Measurements from ENCODE around the gene SMCR8. TPM values are rescaled to one million over a fixed set of nuclear protein-coding genes. Genes with fewer than 3 reads are reported as not detected.

SMCR8 gene
- total and polyA plus RNA-seq, 2 donors (not counting 3 experiments of a cell fraction or from before 2014, with no cell fraction given) = 9.5 to 17.6 TPM

DNA sequence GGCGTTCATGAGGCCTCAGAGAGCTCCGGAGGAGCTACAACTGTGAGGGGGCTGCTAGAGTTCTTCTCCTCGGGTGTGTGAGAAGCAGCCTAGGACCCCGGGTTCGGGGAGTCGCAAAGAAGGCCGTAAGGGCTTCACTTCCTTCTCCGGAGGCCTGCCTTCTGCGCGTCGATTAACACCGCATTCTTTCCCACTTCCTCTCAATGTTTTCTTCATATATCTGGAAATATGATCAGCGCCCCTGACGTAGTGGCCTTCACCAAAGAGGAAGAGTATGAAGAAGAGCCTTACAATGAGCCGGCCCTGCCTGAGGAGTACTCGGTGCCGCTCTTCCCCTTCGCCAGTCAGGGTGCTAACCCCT lies 449 bp downstream of the SMCR8 start:
- Histone ChIP-seq H3K27me3 (ENCODE audit: control insufficient read depth in 2 of 2, insufficient read depth in 2 of 2, low read length in 2 of 2) (no peaks in the 10 kb centered on the region), H2AFZ (ENCODE audit: low read depth, low read length) (peak overlapping the region; percentile 50), H3K9me3 (replicated peaks; ENCODE audit: control insufficient read depth, insufficient read depth, low read length) (no peaks in the 10 kb centered on the region), H3K4me1 (ENCODE audit: control insufficient read depth, extremely low read depth, insufficient read depth, low read length) (peaks cover 26% of the 10 kb centered on the region), H3K79me2 (ENCODE audit: control insufficient read depth, insufficient read depth, low read length) (peaks cover 79% of the 10 kb centered on the region), H4K20me1 (replicated peaks; ENCODE audit: control insufficient read depth, extremely low read depth, insufficient read depth, low read length) (no peaks in the 10 kb centered on the region), H3K36me3 (ENCODE audit: control insufficient read depth in 2 of 2, extremely low read depth in 1 of 2, insufficient read depth in 2 of 2, low read length in 2 of 2) (peaks cover 0 to 9% of the 10 kb centered on the region in 2 experiments), H3K9me1 (replicated peaks; ENCODE audit: control insufficient read depth, extremely low read depth, insufficient read depth, low read length) (no peaks in the 10 kb centered on the region), H3K4me2 (ENCODE audit: insufficient read depth, low read length) (peak overlapping the region; percentile 86), H3K4me3 (replicated peaks in 1 of 3; ENCODE audit: insufficient read depth in 1 of 3, low read depth in 1 of 3, low read length in 3 of 3) (peak overlapping the region; percentile 26 to 80 (median 72)), H3K9ac (replicated peaks; ENCODE audit: extremely low read depth, insufficient read depth, low read length) (peak overlapping the region; percentile 95), H3K27ac (ENCODE audit: insufficient read depth, low read depth, low read length) (peak overlapping the region; percentile 83)
- no peak for TF ChIP-seq FOS (IDR thresholded peaks at IDR 0.05; ENCODE audit: borderline replicate concordance, insufficient read depth, low read length)
- no peak for TF ChIP-seq GATA2 (IDR thresholded peaks at IDR 0.05; ENCODE audit: insufficient read depth, insufficient read length, low read depth, low read length)
- TF ChIP-seq JUN (IDR thresholded peaks at IDR 0.05; ENCODE audit: borderline replicate concordance, insufficient read depth, insufficient read length, low read depth) = no peak
- TF ChIP-seq EZH2 (IDR thresholded peaks at IDR 0.05; ENCODE audit: borderline replicate concordance, low read depth, low read length, severe bottlenecking) = no peak
- TSS peak; percentile 55 for BruUV-seq (replicated peaks)
- FAIRE-seq (peak; percentile 18), DNase-seq (ENCODE audit: low read depth, low spot score) (no peak)
- dilution Hi-C loops (cut with MboI; ENCODE audit: extremely low pct_ligation_motif_present, low sequenced_read_pairs) = no loop called here
- CTCF ChIA-PET = no interaction called here
- POLR2A ChIA-PET = no interaction called here
- intact Hi-C loops (cut with micrococcal nuclease) = loop anchor here (1.0 to 2.0 kb wide), 4 partner anchors 14 to 91 kb away; partner anchors contain the start of genes LLGL1 and MIEF2

DNA sequence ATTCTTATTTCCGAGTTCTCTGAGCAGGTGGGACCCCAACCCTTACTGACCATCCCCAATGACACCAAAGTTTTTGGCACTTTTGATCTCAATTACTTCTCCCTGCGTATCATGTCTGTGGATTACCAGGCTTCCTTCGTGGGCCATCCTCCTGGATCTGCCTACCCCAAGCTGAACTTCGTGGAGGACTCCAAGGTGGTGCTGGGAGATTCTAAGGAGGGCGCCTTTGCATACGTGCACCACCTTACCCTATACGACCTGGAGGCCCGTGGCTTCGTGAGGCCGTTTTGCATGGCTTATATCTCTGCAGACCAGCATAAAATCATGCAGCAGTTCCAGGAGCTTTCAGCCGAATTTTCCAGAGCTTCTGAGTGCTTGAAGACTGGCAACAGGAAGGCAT lies 868 bp downstream of the SMCR8 start:
- CTCF ChIA-PET = no interaction called here
- BruUV-seq (replicated peaks) = no TSS peak
- Histone ChIP-seq H3K79me2 (ENCODE audit: control insufficient read depth, insufficient read depth, low read length) (peaks cover 79% of the 10 kb centered on the region), H3K27me3 (ENCODE audit: control insufficient read depth in 2 of 2, insufficient read depth in 2 of 2, low read length in 2 of 2) (no peaks in the 10 kb centered on the region), H3K4me3 (replicated peaks in 1 of 3; ENCODE audit: insufficient read depth in 1 of 3, low read depth in 1 of 3, low read length in 3 of 3) (peak overlapping the region; percentile 26 to 80 (median 72)), H2AFZ (ENCODE audit: low read depth, low read length) (no peak overlapping the region), H4K20me1 (replicated peaks; ENCODE audit: control insufficient read depth, extremely low read depth, insufficient read depth, low read length) (no peaks in the 10 kb centered on the region), H3K9me1 (replicated peaks; ENCODE audit: control insufficient read depth, extremely low read depth, insufficient read depth, low read length) (no peaks in the 10 kb centered on the region), H3K36me3 (ENCODE audit: control insufficient read depth in 2 of 2, extremely low read depth in 1 of 2, insufficient read depth in 2 of 2, low read length in 2 of 2) (peaks cover 0 to 11% of the 10 kb centered on the region in 2 experiments), H3K4me2 (ENCODE audit: insufficient read depth, low read length) (peak overlapping the region; percentile 86), H3K9me3 (replicated peaks; ENCODE audit: control insufficient read depth, insufficient read depth, low read length) (no peaks in the 10 kb centered on the region), H3K9ac (replicated peaks; ENCODE audit: extremely low read depth, insufficient read depth, low read length) (peak overlapping the region; percentile 95), H3K27ac (ENCODE audit: insufficient read depth, low read depth, low read length) (peak overlapping the region; percentile 83), H3K4me1 (ENCODE audit: control insufficient read depth, extremely low read depth, insufficient read depth, low read length) (peaks cover 26% of the 10 kb centered on the region)
- POLR2A ChIA-PET = no interaction called here
- TF ChIP-seq EZH2 (IDR thresholded peaks at IDR 0.05; ENCODE audit: borderline replicate concordance, low read depth, low read length, severe bottlenecking) (no peak), POLR2A (IDR thresholded peaks at IDR 0.05; ENCODE audit: low read depth, low read length) (no peak), GATA2 (IDR thresholded peaks at IDR 0.05; ENCODE audit: insufficient read depth, insufficient read length, low read depth, low read length) (no peak), FOS (IDR thresholded peaks at IDR 0.05; ENCODE audit: borderline replicate concordance, insufficient read depth, low read length) (no peak), POLR2AphosphoS5 (IDR thresholded peaks at IDR 0.05; ENCODE audit: insufficient read depth, low read depth, low read length) (no peak), JUN (IDR thresholded peaks at IDR 0.05; ENCODE audit: borderline replicate concordance, insufficient read depth, insufficient read length, low read depth) (no peak), MYC (IDR thresholded peaks at IDR 0.05; ENCODE audit: low read depth, low read length) (no peak)
- TF ChIP-seq, protein P1, sequence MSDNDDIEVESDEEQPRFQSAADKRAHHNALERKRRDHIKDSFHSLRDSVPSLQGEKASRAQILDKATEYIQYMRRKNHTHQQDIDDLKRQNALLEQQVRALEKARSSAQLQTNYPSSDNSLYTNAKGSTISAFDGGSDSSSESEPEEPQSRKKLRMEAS (IDR thresholded peaks at IDR 0.05; ENCODE audit: insufficient read depth, insufficient read length) = no peak
- TF ChIP-seq, protein P2, sequence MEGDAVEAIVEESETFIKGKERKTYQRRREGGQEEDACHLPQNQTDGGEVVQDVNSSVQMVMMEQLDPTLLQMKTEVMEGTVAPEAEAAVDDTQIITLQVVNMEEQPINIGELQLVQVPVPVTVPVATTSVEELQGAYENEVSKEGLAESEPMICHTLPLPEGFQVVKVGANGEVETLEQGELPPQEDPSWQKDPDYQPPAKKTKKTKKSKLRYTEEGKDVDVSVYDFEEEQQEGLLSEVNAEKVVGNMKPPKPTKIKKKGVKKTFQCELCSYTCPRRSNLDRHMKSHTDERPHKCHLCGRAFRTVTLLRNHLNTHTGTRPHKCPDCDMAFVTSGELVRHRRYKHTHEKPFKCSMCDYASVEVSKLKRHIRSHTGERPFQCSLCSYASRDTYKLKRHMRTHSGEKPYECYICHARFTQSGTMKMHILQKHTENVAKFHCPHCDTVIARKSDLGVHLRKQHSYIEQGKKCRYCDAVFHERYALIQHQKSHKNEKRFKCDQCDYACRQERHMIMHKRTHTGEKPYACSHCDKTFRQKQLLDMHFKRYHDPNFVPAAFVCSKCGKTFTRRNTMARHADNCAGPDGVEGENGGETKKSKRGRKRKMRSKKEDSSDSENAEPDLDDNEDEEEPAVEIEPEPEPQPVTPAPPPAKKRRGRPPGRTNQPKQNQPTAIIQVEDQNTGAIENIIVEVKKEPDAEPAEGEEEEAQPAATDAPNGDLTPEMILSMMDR (IDR thresholded peaks at IDR 0.05; ENCODE audit: extremely low read depth in 1 of 2, insufficient read depth in 1 of 2, low read depth in 1 of 2, low read length in 2 of 2) = no peak
- no peak for FAIRE-seq
- dilution Hi-C loops (cut with MboI; ENCODE audit: extremely low pct_ligation_motif_present, low sequenced_read_pairs) (no loop called here), intact Hi-C loops (cut with micrococcal nuclease) (loop anchor here (1.0 to 2.0 kb wide), 4 partner anchors 15 to 91 kb away; partner anchors contain the start of genes LLGL1 and MIEF2)
- no peak for DNase-seq (ENCODE audit: low read depth, low spot score)
